Subcutaneous adipose tissue (tissue), 4 donors: ENCODE measurements around the gene LRRC15. TPM values are rescaled to one million over a fixed set of nuclear protein-coding genes. Genes with fewer than 3 reads are reported as not detected.

Experiments
- total RNA-seq, 4 donors: library from RNA; depleted of rRNA; stranded (reverse); fragments of >200 nt; gene quantifications; one replicate each; pipeline ENCODE4 v1.1.0, GENCODE V29; 2016
- TF ChIP-seq, protein P1 (sequence below): fragments of 450-650 bp; IDR thresholded peaks from one replicate; pipeline ENCODE4 v1.5.1; 2016; ENCODE audit warnings: low read depth, mild to moderate bottlenecking, control low read depth, antibody characterized with exemption, moderate library complexity

LRRC15 gene
- total RNA-seq, 4 donors from 2014 or later: under 0.01 to 0.22 TPM; not detected in 2

DNA sequence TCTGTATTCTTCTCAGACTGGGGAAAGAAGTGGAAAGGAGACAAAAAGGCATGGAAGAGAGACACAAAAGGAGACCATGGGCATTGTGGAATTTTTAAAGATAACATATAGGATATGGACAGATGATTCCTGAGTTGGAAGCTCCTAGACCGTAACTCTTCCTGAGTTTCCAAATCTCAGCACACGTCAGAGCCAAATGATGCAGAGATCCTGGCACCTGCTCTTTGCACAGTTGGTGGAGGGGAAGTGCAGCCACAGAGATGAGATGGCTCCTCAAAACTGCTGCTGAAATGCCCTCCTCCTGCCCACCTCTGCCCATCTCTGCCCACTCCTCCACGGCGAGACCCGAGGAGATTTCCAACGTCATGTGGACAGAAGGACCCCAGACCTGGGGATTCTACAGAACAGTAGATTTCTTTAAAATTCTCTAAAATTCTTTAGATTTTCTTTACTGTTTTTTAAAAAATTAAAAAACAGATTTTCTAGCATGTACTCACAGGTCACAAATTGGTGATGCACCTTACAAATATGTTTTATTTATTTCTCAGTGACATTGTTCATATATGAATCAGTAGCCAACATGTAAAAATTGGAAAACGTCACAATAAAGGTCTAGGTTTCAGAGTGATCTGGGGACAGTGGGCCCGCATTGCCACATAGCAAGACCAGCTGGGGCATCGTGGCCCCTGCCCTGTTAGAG, 26.5 kb downstream of the LRRC15 start:
- TF ChIP-seq, protein P1, sequence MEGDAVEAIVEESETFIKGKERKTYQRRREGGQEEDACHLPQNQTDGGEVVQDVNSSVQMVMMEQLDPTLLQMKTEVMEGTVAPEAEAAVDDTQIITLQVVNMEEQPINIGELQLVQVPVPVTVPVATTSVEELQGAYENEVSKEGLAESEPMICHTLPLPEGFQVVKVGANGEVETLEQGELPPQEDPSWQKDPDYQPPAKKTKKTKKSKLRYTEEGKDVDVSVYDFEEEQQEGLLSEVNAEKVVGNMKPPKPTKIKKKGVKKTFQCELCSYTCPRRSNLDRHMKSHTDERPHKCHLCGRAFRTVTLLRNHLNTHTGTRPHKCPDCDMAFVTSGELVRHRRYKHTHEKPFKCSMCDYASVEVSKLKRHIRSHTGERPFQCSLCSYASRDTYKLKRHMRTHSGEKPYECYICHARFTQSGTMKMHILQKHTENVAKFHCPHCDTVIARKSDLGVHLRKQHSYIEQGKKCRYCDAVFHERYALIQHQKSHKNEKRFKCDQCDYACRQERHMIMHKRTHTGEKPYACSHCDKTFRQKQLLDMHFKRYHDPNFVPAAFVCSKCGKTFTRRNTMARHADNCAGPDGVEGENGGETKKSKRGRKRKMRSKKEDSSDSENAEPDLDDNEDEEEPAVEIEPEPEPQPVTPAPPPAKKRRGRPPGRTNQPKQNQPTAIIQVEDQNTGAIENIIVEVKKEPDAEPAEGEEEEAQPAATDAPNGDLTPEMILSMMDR: no peak

DNA sequence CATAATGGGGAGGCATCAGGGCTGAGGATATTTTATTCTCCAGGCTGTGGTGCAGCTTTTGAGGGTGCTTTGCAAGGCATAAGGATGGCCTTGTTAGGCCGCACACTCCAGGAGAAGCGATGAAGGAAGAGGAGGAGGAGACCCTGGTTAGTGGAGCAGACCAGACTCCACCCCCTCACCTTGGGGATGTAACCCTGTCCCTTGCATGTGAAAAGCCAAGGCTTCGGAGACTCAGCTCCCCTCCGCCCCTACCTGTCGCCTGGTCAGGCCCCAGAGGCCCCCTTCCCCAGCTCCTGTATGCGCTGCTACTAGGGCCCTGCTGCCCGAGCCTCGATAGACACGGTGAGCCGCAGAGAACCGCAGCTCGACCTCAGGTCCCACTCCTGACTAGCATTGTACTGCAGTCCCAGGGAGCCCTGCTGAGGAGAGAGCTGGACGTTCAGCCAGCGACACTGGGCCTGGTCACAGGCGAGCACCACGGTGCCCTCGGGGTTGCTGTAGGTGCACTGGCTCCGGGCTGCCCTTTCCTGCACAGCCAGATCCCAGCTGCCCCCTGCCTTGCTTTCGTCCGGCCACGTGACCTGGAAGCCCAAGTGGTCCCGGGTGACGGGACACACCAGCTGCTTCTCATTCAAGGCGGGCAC, 28.7 kb downstream of the LRRC15 start:
- TF ChIP-seq, protein P1: no peak

DNA sequence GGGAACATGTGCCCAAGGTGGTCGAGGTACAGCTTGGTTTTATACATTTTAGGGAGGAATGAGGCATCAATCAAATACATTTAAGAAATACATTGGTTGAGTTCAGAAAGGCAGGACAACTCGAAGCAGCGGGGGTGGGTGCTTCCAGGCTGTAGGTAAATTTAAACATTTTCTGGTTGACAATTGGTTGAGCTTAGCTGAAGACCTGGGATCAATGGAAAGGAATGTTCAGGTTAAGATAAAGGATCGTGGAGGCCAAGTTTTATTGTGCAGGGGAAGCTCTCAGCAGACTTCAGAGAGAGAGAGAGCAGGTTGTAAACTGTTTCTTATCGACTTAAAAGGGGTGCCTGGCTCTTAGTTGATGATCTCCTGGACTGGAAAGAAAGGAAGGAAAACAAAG, 29.7 kb downstream of the LRRC15 start:
- TF ChIP-seq, protein P1: no peak

DNA sequence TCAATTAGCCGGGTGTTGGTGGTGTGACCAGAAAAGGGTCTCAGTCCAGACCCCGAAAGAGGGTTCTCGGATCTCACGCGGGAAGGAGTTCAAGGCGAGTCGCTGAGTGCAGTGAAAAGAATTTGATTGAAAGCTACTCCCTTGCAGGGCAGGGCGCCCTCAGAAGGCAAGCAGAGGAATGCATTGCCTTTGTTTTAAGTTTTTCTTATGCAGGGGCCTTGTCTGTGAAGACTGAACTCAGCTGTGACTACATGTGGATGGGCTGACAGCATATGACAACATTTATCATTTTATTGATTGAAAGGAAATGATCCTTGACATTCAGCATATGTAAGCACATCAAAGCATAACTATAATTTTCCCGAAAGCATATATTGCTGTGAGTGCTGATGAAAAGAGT, 30.2 kb downstream of the LRRC15 start:
- TF ChIP-seq, protein P1: no peak

DNA sequence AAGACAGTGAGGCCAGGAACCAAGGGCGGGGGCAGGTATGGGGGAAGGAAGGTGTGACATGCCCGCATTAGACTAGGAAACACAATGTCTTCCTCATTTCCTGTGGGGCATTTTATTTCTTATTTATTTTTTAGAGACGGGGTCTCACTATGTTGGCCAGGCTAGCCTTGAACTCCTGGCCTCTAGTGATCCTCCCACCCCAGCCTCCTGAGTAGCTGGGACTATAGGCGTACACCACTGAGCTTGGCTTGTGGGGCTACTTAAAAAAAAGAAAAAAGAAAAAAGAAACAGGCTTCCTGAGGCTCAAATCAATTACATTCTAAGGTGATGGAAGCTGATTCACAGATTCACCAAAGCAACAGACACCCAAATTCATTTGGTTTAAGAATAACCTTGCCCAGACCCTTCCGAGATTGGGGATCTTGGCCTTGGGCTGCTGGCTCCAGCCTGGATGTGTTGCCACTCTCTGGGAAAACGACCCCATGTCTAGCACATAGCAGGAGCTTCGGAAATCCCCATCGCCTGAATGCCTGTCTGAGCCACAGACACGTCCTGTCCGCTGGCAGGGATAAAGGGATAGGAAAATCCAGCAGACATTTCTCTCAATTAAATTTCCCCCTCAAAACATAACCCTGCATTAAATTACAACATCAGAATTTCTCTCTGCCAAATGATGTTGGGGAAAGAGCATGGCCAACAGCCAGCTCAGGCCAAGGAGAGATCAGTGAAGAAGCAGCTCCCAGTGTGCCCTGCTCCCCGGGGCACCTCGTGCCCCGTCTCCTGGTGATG, 31.4 kb downstream of the LRRC15 start:
- TF ChIP-seq, protein P1: no peak

DNA sequence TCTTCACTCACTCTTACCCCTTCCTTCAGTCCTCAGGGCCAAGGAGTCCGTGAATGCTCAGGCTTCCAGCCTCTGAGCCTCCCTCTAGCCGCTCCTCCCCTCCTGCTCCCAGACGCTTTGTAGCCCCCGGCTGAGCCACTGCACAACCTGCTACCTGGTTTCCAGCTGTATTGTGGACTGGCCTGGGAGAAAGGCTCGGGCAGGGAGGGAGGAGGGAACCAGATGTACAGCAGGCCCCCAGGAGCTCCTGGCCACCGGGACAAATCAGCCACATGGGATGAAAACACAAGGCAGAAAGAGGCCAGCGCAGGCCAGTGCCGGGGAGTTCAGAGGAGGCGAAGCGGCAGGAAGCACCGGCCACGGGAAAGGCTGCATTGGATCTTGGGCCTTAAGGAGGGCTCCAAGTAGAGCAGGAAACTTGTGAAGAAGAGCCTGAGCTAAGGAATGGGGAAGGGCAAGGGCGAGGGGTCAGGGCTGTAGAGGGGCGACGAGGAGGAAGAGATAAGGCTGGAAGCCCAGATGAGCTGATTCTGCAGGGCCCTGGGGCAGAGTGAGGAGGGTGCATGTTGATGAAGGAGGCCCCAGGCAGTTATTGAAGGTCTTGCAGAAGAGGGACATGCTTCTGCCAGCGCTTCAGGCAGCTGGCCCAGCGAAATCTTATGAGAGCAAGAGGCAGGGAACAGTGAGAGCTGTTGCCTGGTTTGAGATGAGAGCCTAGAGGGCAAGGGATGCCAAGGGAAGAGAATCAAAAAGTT, 32.8 kb downstream of the LRRC15 start:
- TF ChIP-seq, protein P1: no peak
